Measurements from ENCODE around the gene IMMT. TPM values are rescaled to one million over a fixed set of nuclear protein-coding genes. Genes with fewer than 3 reads are reported as not detected.

IMMT gene
- total RNA-seq, 3 donors from 2014 or later: 106 to 121 (median 107) TPM

DNA sequence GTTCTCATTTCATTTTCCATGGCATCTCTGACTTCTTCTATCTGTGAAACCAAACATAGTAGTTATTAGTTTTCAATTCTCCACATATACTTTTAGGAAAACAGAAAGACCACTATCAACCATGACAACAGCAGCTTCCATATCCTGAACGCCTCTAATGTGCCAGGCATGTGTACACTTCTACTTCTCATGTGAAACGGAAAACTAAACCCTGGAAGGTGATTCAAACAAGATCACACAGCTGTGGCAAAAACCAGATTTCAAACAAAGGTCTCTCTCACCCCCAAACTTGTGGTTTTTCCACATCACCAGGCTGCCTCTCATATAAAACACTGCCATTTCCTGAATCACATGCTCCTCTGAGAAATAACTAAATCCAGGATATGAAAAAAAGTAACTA, 47.5 kb downstream of the IMMT start:
- no peak overlapping the region for H3K4me3 ChIP-seq
- intact Hi-C loops (cut with DNase I, micrococcal nuclease): no loop called here
- no peak for ATAC-seq
- no peak for DNase-seq
- H3K4me1 ChIP-seq (ENCODE audit: low read depth): no peaks in the 10 kb centered on the region
- no peaks in the 10 kb centered on the region for H3K9me3 ChIP-seq
- no peak for TF ChIP-seq CTCF (IDR thresholded peaks at IDR 0.05)
- peaks cover 15% of the 10 kb centered on the region for H3K36me3 ChIP-seq (ENCODE audit: low read depth)

GRCh38 chr2:86143926-86144685, 51.2 kb downstream of the IMMT start:
- ATAC-seq (no peak), DNase-seq (no peak)
- no peak overlapping the region for H3K4me3 ChIP-seq
- no peak for TF ChIP-seq CTCF (IDR thresholded peaks at IDR 0.05)
- intact Hi-C loops (cut with DNase I, micrococcal nuclease): no loop called here
- no peaks in the 10 kb centered on the region for H3K9me3 ChIP-seq
- H3K36me3 ChIP-seq (ENCODE audit: low read depth): peaks cover 3% of the 10 kb centered on the region
- H3K4me1 ChIP-seq (ENCODE audit: low read depth): no peaks in the 10 kb centered on the region

- intact Hi-C loops (cut with DNase I, micrococcal nuclease): no loop called here
- TF ChIP-seq CTCF (IDR thresholded peaks at IDR 0.05): no peak
Observed at GRCh38 chr2:86143307-86143706, 52.0 kb downstream of the IMMT start.

DNA sequence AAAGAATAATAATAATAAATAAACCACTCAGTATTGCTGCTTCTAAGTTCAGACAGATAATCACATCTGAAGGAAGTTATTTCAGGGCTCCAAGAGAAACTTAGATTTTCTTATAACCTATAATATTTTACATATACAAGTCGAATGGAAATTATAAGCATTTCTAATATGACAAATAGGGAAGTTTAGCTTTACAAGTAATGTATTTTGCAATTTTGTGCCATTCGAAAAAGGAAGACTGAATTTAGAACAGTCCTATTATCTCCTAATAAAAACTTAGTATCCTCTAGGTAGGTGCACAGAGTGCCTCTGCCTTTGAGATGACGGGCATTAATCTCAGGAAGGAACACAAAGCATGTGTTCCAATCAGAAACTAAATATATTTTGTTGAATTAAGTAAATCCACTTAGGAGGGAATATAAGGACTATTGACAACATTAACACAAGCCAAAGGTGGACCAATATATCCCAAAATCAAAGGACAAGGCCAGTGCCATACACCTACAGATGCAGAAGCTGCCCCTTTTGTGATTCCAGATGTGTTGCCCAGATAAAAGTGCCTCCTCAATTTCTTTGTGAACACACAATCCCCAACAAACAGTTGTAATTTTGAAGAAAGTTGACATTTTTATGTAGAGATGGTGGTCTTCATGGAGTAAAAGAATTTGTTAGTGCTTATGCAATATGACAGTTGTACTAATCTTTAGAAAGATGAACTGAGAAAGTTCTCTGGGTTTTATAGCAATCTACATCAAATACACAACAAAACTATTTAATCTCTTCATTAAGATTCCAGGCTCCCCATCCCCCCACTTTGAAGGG, 52.6 kb downstream of the IMMT start:
- TF ChIP-seq CTCF (IDR thresholded peaks at IDR 0.05): no peak
- Histone ChIP-seq H3K4me1 (ENCODE audit: low read depth) (no peaks in the 10 kb centered on the region), H3K36me3 (ENCODE audit: low read depth) (no peaks in the 10 kb centered on the region)

More at GRCh38 chr2:86143307-86143706, 52.0 kb downstream of the IMMT start:
- no peak for ATAC-seq
- DNase-seq: no peak
- Histone ChIP-seq H3K4me3 (no peak overlapping the region), H3K4me1 (ENCODE audit: low read depth) (no peaks in the 10 kb centered on the region), H3K36me3 (ENCODE audit: low read depth) (no peaks in the 10 kb centered on the region), H3K9me3 (no peaks in the 10 kb centered on the region)

GRCh38 chr2:86140969-86141392, 54.3 kb downstream of the IMMT start:
- ATAC-seq (no peak), DNase-seq (no peak)
- Histone ChIP-seq H3K4me3 (no peak overlapping the region), H3K4me1 (ENCODE audit: low read depth) (no peaks in the 10 kb centered on the region), H3K9me3 (no peaks in the 10 kb centered on the region), H3K36me3 (ENCODE audit: low read depth) (no peaks in the 10 kb centered on the region)
- intact Hi-C loops (cut with DNase I, micrococcal nuclease): no loop called here
- TF ChIP-seq CTCF (IDR thresholded peaks at IDR 0.05): no peak

More for the DNA sequence above, 52.6 kb downstream of the IMMT start:
- DNase-seq (no peak), ATAC-seq (no peak)
- intact Hi-C loops (cut with DNase I, micrococcal nuclease): no loop called here
- Histone ChIP-seq H3K9me3 (no peaks in the 10 kb centered on the region), H3K4me3 (no peak overlapping the region)

All from mucosa of descending colon (tissue), 3 donors.